Activated T-cell treated with anti-CD3 and anti-CD28 coated beads for 1 hour (primary cell): ENCODE data around the gene PSD2.

Experiments
- DNase-seq: peaks from one replicate; pipeline ENCODE4 v3.0.0-alpha.2; 2020; ENCODE audit warnings: low read depth

The PSD2 gene

GRCh38 chr5:139795074-139796001 is at the start of gene PSD2:
TSS of gene PSD2 (plus strand) at chr5:139795808. CDS start at chr5:139809441, 13,633 bp downstream.
- DNase-seq: no peak

DNA sequence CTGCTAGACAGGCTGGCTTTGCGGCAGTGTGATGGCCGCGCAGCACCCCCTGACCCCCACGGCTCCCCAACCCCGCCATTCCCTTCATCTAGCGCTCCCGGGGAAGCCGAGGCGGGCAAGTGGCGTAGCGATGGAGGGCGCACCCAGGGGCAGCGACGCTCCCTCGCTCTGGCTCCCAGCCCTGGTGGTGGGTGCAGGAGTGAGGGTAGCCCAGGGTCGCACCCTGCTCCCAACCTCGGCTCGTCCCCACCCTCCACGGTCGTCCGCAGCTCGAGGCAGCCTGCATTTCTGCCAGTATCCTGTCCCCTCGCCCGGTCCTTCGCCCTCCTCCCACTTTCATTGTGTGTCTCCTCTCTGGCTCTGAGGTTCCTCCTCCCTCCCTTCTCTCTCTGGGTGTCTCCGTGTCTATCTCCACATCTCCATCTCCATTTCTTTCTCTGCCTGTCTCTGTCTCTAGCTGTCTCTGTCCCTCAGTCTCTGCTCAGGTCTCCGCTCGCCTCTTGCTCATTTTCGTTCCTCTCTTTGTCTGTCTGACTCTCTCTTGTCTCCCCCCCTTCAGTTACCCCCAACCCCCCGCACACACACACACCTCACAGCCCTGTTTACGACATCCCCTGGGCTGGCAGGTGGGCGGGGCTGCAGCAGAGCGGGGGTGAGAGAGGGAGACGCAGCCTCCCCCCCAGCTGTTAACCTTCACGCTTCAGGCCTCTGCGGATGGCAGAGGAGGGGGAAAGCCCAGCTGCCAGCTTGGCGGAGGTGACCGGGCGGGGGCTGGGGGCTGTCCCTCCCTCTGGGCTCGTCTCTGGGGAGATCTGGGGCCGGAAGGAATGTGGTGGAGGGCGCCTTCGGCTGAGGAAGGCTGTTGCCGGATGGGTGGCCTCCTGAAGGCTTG is 48.7 kb upstream of the PSD2 start:
- DNase-seq: peak; percentile 57

GRCh38 chr5:139747583-139748504 is 47.8 kb upstream of the PSD2 start:
- peak; percentile 25 for DNase-seq

GRCh38 chr5:139748505-139748826 is 47.1 kb upstream of the PSD2 start:
- no peak for DNase-seq

DNA sequence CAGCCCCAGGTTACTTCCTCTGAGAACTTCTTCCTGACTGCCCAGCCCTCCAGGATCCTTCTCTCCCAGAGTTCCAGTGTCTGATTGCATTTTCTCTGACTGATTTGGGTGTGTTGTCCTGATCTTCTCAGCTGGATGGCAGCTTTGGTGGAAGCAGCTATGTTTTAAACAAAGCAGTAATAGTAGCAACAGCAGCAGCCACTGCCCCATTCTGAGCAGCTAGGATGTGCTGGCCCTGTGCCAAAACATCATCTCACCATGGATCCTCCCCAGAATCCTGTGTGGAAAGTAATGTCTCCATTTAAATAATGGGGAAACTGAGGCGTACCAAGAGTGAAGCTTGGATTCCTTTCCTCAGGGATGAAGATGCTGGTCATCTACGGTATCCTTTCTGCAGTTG is 46.4 kb upstream of the PSD2 start:
- no peak for DNase-seq

GRCh38 chr5:139751236-139751635 is 44.4 kb upstream of the PSD2 start:
- DNase-seq: no peak

DNA sequence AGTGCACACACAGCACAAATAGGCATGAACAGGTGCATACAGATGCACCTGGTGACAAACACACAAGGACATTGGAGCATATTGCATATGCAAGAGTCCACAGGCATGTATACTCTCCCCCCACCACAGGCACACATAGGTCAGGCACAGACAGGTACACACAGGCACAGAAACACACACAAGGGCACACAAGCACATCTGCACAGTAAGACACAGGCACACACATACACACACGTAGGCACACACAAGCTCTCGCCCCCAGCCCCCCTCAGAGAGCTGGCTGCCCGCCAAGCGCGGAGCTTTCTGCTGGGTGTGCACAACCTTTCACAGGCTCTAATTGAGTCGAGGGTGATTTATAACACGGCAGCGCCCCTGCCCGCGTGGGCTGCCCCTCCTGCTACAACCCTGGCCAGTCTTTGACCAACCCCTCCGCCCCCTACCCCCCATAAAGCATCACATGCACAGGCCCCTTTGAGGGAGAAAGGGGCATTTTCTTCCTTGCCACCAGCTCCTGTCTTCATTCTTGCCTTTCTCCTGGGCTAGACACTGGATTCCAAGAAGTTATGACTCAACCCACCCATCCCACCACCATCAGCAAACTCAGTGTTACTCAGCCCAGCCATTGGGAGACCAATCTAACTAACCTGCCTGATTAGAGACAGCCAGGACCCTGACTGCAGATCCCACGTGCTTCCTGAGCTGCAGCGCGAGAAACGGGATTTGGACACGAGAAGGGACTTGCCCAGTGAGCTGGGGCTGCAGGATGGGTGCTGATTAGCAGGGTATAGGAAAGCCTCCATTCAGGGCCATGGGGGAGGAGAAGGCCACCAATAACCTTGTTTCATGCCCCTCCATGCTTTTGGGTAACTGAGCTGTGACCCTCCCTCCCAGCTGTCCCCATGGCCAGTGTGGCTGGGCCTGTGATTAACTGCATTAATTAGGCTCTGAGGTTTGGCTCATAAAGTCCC is 42.8 kb upstream of the PSD2 start:
- DNase-seq: no peak

GRCh38 chr5:139755892-139756671 is 39.5 kb upstream of the PSD2 start:
- no peak for DNase-seq

GRCh38 chr5:139756971-139757370 is 38.6 kb upstream of the PSD2 start:
- DNase-seq: no peak

GRCh38 chr5:139757727-139758509 is 37.7 kb upstream of the PSD2 start:
- DNase-seq: no peak

DNA sequence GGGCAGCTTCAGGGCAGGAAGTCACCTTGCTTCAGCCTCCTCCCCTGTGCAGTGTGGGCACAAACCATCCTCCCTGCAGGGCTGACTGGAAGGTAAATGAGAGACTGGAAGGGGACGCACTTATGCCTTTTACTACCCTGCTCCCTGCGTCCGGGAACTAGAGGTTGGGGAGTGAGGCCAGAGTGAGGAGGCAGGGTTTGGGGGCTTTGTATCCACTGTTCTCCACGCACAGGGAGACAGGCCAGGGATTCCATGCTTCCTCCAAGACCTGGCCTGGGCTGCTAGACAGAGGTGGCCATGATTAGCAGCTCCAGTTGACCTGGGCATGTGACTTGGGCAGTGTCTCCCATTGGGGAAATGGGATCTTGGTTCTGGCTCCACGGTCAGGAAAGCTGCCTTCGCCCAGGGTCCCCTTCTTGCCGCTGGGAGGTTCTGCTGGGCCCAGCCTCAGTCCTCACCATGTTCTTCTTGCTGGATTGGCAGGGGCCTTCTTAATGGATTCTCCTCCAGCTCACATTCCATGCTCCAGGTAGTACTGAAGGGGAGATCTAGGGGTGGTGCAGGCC is 37.0 kb upstream of the PSD2 start:
- no peak for DNase-seq

DNA sequence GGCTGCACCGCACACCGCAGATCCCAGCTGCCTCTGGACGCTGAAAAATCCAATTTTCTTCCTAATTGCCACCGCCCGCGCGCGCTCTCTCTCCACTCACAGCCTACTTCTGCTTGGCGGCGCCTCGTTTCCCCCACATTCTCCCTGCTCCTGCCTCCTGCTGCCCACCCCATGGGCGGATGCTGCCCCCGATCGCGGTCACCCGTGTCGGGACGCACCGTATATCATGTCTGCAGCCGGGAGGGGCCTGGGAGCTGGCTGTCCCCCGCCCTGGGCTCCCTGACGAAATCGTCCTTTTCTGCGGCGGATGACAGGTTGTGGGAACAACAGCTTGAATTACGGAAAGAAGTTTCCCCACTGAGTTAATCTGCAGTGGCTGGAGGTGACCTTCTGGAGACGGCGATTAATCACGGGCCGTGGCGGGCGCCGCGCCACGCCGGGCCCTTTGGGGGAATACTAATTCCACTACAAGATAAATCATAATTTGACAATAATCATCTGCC is 36.3 kb upstream of the PSD2 start:
- no peak for DNase-seq

DNA sequence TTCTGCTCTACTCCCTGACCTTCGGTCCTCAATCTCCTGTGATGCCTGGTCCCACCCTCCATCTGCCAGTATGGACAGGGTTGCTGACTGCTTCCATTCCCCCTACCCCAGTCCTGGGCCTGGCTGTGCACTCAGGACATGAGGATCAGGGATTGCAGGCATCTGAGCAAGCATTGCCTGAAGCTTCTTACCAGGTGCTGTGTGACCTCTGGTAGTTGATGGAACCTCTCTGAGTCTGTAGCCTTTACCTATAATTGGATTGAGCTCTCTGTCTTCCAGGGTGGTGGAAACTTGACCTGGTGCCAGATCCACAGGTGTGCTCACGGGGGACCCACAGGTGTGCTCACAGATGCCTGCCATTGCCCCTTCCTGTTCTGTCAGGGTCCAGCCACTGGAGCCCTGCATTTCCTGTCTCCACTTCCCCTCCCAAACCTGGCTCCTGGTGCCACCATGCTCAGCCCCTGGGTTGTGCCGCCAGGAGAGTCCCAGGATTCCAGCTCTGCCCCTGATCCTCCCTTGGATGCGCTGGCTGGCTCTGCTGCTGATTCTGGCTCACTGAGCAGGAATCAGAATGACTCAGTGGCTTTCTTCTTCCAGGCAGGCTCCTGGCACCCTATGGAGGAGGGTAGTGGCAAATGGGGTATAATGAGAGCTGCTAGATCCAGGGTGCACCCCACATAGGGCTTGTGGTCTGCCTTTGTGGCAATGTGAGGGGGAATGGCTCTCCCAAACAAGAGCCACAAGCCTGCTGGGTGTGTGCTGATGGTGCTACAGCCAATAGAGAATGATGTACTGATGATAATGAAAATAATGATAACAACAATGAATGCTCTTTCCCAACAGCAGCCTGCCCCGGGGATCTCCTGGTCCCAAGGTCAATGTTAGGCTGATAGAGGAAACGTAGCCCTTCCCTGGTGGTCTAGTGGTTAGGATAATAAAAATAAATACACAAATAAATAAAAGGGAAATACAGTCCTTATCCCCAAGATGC is 35.2 kb upstream of the PSD2 start:
- DNase-seq: no peak

- no peak for DNase-seq
Measured at GRCh38 chr5:139761057-139761450, 34.6 kb upstream of the PSD2 start.

DNA sequence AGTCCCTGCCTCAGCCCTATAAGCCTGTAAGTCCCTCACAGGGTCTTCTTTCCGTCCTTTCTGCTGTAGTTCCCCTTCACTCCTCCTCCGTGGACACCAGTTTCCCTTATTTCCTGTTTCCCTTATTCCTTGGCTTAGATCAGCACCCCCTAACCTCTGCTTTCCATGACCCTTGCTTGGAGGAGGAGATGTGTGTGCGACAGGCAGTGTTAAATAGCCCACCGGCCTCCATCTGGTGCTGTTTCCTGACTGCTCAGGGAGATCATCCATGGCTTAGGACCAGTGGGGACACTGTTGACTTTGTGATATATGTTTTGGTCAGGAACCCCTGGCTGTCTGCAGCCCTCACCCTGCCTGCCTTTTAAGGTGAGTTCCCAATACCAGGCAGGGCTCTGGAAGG is 34.1 kb upstream of the PSD2 start:
- no peak for DNase-seq

DNA sequence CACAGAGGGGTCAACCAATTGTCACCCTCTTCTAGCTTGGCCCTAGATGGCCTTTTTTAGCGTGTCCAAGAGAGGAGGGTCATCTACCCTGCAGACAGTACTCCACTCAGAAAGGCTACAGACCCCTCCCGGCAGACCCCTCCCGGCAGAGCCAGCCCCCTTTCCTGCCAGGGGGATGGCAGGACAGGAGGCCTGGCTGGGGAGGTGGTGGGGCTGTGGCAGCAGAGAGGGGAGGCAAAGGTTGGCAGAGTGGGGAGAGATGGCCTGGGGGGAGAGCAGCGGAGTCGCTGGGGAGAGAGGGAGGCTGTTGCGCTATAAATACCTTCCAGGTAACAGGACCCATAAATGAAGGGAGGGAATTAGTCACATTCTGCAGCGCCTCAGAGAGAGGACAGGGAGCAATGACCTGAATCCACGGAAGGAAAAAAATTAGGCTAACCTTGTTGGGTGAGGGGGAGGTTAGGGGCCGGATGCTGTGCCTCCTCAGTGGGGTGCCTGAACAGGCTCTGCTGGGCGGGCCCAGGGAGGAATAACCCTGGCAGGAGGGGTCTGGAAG is 32.9 kb upstream of the PSD2 start:
- DNase-seq: no peak
